T-helper 9 cell (primary cell): ENCODE measurements around the gene BUB1B.
"Not testable (repeated sequence)": the region's sequence is repeated elsewhere in the genome, so short reads cannot be mapped to it uniquely, and the experiment has no call there.

Experiments
- DNase-seq: peaks from one replicate; pipeline ENCODE4 v3.0.0-alpha.2; 2020
- total RNA-seq, 2 donors: gene quantifications; one replicate each; lab custom pipeline; 2026; lab: John Stamatoyannopoulos, UW

Gene BUB1B
- 0.24 to 0.70 reads per million in 2 donors for total RNA-seq

- DNase-seq = peak; percentile 90
Observed at GRCh38 chr15:40160689-40161688, at the start of gene BUB1B. BUB1B (plus strand) TSS chr15:40161069; CDS start chr15:40161221, 152 bp downstream.

GRCh38 chr15:40111888-40112287 is 49.0 kb upstream of the BUB1B start:
- DNase-seq = no peak

- no peak for DNase-seq
Observed at GRCh38 chr15:40112789-40113188, 48.1 kb upstream of the BUB1B start.

GRCh38 chr15:40114218-40114617 is 46.7 kb upstream of the BUB1B start:
- no peak for DNase-seq

- DNase-seq = not testable (repeated sequence)
Observed at GRCh38 chr15:40115106-40115505, 45.8 kb upstream of the BUB1B start.

- no peak for DNase-seq
Observed at GRCh38 chr15:40115670-40116093, 45.2 kb upstream of the BUB1B start.

- DNase-seq = no peak
Observed at GRCh38 chr15:40118473-40118872, 42.4 kb upstream of the BUB1B start.

- no peak for DNase-seq
Observed at GRCh38 chr15:40121911-40122638, 38.8 kb upstream of the BUB1B start.

GRCh38 chr15:40122989-40123388 is 37.9 kb upstream of the BUB1B start:
- not testable (repeated sequence) for DNase-seq

GRCh38 chr15:40123863-40124262 is 37.0 kb upstream of the BUB1B start:
- not testable (repeated sequence) for DNase-seq

- not testable (repeated sequence) for DNase-seq
Observed at GRCh38 chr15:40124333-40124732, 36.5 kb upstream of the BUB1B start.

GRCh38 chr15:40124807-40125285 is 36.0 kb upstream of the BUB1B start:
- DNase-seq = not testable (repeated sequence)

GRCh38 chr15:40125950-40126349 is 34.9 kb upstream of the BUB1B start:
- no peak for DNase-seq

- no peak for DNase-seq
Observed at GRCh38 chr15:40128766-40129660, 31.9 kb upstream of the BUB1B start.

GRCh38 chr15:40130118-40130517 is 30.8 kb upstream of the BUB1B start:
- DNase-seq = no peak

- no peak for DNase-seq
Observed at GRCh38 chr15:40130799-40131502, 29.9 kb upstream of the BUB1B start.

GRCh38 chr15:40133544-40133943 is 27.3 kb upstream of the BUB1B start:
- DNase-seq = no peak

GRCh38 chr15:40134885-40135284 is 26.0 kb upstream of the BUB1B start:
- no peak for DNase-seq

- not testable (repeated sequence) for DNase-seq
Observed at GRCh38 chr15:40135846-40136450, 24.9 kb upstream of the BUB1B start.

- DNase-seq = no peak
Observed at GRCh38 chr15:40136470-40137302, 24.2 kb upstream of the BUB1B start.
